HCT116 (cell line): Measurements from ENCODE around the gene POU2AF2. TPM values are rescaled to one million over a fixed set of nuclear protein-coding genes. Genes with fewer than 3 reads are reported as not detected.

Experiments
- total RNA-seq: library from RNA; stranded (reverse); gene quantifications from one replicate; pipeline ENCODE4 v1.2.1, GENCODE V29; 2021; ENCODE audit not compliant: unreplicated experiment

POU2AF2 gene
- total RNA-seq, 1 experiment from 2014 or later: not detected

Other genes with a start within 250 kb of the POU2AF2 start
- not detected for gene POU2AF3, start 52.8 kb downstream of the POU2AF2 start, total RNA-seq
- 0.17 TPM for gene POU2AF1, start 133.6 kb downstream of the POU2AF2 start, total RNA-seq